Lower leg skin (tissue), 4 donors: Measurements from ENCODE around the gene SLC12A3. TPM values are rescaled to one million over a fixed set of nuclear protein-coding genes. Genes with fewer than 3 reads are reported as not detected.

Experiments used
- DNase-seq, 2 donors: peaks; one replicate each; pipeline ENCODE4 v3.0.0-alpha.2; 2019; ENCODE audit warnings: low spot score in 2 of 2
- H3K4me3 ChIP-seq: fragments of 200-600 bp; sonication (generic); 2 replicates; pipeline ENCODE4 v1.5.1; 2017; ENCODE audit warnings: mild to moderate bottlenecking, low read depth; ENCODE audit not compliant: poor library complexity, severe bottlenecking
- CTCF ChIP-seq, 3 donors: fragments of 450-650 bp; IDR thresholded peaks; one replicate each; pipeline ENCODE4 v1.5.1; 2016; ENCODE audit warnings: antibody characterized with exemption in 3 of 3, mild to moderate bottlenecking in 3 of 3, moderate library complexity in 2 of 3
- POLR2A ChIP-seq, 2 donors: fragments of 450-650 bp; IDR thresholded peaks; one replicate each; pipeline ENCODE4 v1.6.1; 2016 to 2017; ENCODE audit warnings: antibody characterized with exemption in 2 of 2, mild to moderate bottlenecking in 1 of 2, moderate library complexity in 1 of 2
- WGBS, 2 donors: methylation state at CpG; one replicate each; pipeline ENCODE4 v1.1.5; 2018; 5-methylcytosine and 5-hydroxymethylcytosine counted together
- intact Hi-C: fragments of 100-400 bp; cut with DNase I; formaldehyde crosslinking; loops from one replicate; pipeline ENCODE4 v1.15.0; 2023; ENCODE audit warnings: low total_unique reads
- total RNA-seq, 4 donors: library from RNA; depleted of rRNA; stranded (reverse); fragments of >200 nt; gene quantifications; one replicate each; pipeline ENCODE4 v1.1.0, GENCODE V29; 2016

SLC12A3 gene
- total RNA-seq, 4 donors from 2014 or later: not detected

GRCh38 chr16:56885446-56886162 is 20.6 kb downstream of the SLC12A3 start:
- TF ChIP-seq CTCF (IDR thresholded peaks at IDR 0.05): no peak
- TF ChIP-seq POLR2A (IDR thresholded peaks at IDR 0.05): no peak
- intact Hi-C loops: no loop called here
- no peak for DNase-seq
- WGBS, 2 donors: 86 to 88% methylated on average over 9 of the region's 9 CpGs
- H3K4me3 ChIP-seq: no peak overlapping the region

DNA sequence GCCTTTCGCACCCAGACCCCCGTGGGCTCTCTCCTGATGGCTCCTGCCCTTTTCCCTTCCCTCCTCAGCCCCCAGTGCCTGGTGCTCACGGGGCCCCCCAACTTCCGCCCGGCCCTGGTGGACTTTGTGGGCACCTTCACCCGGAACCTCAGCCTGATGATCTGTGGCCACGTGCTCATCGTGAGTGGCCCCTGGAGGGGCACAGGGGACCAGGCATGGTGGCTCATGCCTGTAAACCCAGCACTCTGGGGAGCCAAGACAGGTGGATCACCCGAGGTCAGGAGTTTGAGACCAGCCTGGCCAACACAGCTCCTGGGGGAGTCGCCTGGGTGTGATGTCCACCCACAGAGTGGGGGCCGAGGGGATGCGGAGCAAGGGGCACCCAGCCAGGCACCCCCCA is 21.3 kb downstream of the SLC12A3 start:
- H3K4me3 ChIP-seq: no peak overlapping the region
- 93 to 95% methylated on average over 7 to 12 of the region's 12 CpGs for WGBS, 2 donors
- no peak for TF ChIP-seq POLR2A (IDR thresholded peaks at IDR 0.05)
- intact Hi-C loops: no loop called here
- DNase-seq: no peak

DNA sequence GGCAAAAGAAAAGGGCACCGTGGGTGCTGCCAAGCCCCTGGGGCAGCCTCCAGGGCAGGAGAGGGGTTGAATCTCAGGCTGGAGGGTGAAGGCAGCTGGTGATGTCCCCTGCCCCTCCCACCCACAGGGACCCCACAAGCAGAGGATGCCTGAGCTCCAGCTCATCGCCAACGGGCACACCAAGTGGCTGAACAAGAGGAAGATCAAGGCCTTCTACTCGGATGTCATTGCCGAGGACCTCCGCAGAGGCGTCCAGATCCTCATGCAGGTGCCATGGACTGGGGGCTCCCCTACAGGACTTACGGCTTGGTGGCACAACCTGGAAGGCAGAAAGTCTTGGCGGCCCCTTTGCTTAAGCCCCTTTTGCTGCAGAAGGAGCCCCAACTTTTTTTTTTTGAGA is 21.8 kb downstream of the SLC12A3 start:
- H3K4me3 ChIP-seq: no peak overlapping the region
- WGBS, 2 donors: 79 to 81% methylated on average over 8 to 9 of the region's 9 CpGs
- intact Hi-C loops: no loop called here
- DNase-seq: no peak
- no peak for TF ChIP-seq CTCF (IDR thresholded peaks at IDR 0.05)
- TF ChIP-seq POLR2A (IDR thresholded peaks at IDR 0.05): no peak

DNA sequence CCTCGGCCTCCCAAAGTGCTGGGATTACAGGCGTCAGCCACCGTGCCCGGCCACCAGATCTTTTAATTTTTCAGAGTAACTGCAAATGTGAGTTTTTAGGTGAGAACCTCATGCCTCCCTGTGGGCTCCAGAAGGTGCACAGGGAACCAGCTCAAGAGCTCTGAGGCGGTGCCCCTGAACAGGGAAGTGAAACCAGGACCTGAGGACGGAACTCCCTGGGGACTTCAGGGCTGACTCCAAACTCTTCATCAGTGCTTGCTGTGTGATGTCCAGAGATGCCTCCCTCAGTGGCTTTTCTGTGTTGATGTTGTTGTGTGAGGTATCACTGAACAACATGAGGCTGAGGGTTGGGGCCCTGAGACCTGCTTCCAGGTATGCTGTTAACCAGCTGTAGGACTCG is 23.8 kb downstream of the SLC12A3 start:
- H3K4me3 ChIP-seq: no peak overlapping the region
- intact Hi-C loops: no loop called here
- WGBS, 2 donors: 85 to 93% methylated on average over 7 of the region's 7 CpGs
- TF ChIP-seq POLR2A (IDR thresholded peaks at IDR 0.05) (no peak), CTCF (IDR thresholded peaks at IDR 0.05) (no peak)
- DNase-seq: no peak

DNA sequence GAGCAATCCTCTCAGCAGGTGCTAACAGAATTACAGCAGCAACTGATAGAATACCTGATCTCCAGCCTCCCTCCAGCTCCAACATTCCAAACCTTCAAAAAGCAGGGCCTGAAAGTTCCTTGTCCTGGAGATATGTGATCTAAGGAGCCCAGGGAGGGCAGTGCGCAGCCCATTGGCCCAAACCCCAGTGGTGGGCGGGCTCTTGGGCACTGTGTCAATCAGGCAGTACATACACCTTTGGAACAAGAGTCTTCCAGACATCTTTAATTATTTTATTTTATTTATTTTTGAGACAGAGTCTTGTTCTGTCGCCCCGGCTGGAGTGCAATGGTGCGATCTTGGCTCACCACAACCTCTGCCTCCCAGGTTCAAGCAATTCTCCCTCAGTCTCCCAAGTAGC is 24.2 kb downstream of the SLC12A3 start:
- no peak overlapping the region for H3K4me3 ChIP-seq
- TF ChIP-seq CTCF (IDR thresholded peaks at IDR 0.05) (no peak), POLR2A (IDR thresholded peaks at IDR 0.05) (no peak)
- WGBS, 2 donors: 93 to 95% methylated on average over 5 of the region's 5 CpGs
- DNase-seq: no peak
- intact Hi-C loops: no loop called here

DNA sequence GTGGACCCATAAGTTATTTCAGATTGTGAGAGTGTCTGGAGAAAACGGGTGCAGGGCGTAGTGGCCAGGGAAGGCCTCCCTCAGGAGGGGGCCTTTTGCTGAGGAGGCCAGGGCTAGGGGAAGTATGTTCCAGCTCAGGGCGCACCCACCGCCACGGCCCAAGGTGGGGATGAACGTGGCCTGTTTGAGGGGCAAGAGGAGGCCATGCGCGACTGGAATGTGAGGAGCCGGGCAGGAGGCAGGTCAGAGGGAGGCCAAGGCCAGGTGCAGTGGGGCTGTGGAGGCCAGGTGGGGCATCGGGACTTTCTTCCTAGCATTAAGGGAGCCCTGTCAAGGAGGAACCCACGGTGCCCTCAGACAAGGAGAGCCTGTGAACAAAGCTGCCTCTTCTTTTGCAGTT is 26.7 kb downstream of the SLC12A3 start:
- no peak overlapping the region for H3K4me3 ChIP-seq
- TF ChIP-seq POLR2A (IDR thresholded peaks at IDR 0.05): no peak
- no peak for TF ChIP-seq CTCF (IDR thresholded peaks at IDR 0.05)
- 79 to 81% methylated on average over 11 of the region's 11 CpGs for WGBS, 2 donors
- no peak for DNase-seq
- intact Hi-C loops: no loop called here
